Medulla oblongata (tissue), 1 donor: ENCODE data around the gene PNPO.
A peak's percentile ranks its signal among the peaks of the same experiment; 100 is the strongest.
"Not testable (repeated sequence)": the region's sequence is repeated elsewhere in the genome, so short reads cannot be mapped to it uniquely, and the experiment has no call there.

ENCODE experiments used
- DNase-seq: peaks from one replicate; pipeline ENCODE4 v3.0.0-alpha.2; 2015; ENCODE audit errors: extremely low spot score

The PNPO gene

DNA sequence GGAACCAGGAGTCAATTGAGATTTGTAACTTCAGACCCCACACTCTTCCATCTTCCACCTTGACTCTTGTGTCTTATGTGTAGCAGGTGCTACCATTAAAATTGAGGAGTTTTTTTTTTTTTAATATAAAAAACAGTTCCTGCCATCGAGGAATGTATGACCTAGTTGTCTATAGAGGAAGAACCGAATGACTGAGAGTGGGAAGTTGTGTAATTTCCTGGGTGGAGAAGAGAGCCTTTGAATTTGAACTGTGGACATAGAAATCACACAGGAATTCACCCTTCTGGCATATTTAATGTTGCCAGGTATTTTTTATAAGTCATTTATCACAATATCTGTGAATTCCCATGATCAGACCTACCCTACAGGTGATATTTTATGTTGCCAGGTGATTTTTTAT lies 23.4 kb upstream of the PNPO start:
- no peak for DNase-seq

DNA sequence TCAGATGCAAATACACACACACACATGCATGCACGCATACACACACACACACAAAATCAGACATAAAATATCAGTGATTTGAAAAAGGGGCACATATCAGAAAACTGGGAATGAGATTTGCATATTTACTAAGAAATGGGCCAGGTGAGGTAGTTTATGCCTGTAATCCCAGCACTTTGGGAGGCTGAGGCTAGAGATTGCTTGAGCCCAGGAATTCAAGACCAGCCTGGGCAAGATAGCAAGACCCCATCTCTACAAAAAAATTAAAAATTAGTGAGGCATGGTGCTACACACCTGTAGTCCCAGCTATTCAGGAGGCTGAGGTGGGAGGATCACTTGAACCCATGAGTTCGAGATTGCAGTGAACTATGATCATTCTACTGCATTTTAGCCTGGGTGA lies 22.4 kb upstream of the PNPO start:
- no peak for DNase-seq

DNA sequence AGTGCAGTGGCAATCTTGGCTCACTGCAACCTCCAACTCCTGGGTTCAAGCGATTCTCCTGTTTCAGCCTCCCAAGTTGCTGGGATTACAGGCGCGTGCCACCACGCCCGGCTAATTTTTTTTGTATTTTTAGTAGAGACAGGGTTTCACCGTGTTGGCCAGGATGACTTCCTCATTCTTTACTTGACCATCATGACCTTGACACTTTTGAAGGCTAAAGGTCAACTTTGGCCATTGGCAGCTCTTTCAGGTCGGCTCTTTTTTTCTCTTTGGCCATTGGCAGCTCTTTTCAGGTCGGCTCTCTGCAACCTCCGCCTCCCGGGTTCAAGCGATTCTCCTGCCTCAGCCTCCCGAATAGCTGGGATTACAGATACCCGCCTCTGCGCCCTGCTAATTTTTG lies 21.5 kb upstream of the PNPO start:
- not testable (repeated sequence) for DNase-seq

- no peak for DNase-seq
These were observed 16.3 kb upstream of the PNPO start for GRCh38 chr17:47924785-47925677.

GRCh38 chr17:47925678-47925988 lies 15.7 kb upstream of the PNPO start:
- DNase-seq = no peak

DNA sequence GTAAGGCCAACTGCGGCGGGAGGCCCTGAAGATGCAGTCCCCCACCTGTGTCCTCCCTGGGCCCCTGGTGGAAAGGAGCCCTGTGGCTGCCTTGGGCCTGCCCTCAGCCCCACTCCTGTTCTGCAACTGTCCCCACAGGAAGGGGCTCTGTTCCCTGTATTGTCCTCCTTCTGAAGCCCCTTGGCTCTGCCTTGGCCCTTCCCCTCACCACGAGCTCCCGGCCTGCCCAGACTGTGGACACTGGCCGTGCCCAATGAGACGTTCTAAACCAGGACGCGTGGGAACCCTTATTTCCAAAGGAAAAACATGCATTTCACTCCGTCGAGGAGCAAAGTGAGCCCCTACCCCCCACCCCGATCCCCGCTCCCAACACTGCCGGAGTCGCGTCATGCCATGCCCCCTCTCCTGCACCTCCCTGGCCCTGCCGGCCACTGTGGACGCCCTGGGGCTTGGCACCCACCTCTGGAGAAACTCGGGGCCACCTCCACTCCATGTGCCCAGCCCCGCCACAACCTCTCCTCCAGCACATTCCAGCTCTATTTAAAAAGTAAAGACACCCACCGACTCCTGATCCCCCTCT lies 13.5 kb upstream of the PNPO start:
- DNase-seq = no peak

DNA sequence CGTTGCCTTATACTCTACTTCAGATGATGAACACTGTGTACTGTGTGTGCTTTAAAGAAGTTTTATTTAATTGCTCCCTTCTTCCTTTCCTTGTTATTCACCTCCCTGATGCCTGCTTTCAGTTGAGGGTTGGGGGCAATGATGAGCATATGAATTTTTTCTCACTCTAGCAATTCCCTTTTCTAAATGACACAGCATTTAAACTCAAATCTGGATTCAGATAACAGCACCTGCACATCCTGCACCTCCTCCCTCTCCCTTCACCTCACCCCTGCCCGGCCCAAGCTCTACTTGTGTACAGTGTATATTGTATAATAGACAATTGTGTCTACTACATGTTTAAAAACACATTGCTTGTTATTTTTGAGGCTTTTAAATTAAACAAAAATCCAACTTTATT lies 13.0 kb upstream of the PNPO start:
- no peak for DNase-seq

DNA sequence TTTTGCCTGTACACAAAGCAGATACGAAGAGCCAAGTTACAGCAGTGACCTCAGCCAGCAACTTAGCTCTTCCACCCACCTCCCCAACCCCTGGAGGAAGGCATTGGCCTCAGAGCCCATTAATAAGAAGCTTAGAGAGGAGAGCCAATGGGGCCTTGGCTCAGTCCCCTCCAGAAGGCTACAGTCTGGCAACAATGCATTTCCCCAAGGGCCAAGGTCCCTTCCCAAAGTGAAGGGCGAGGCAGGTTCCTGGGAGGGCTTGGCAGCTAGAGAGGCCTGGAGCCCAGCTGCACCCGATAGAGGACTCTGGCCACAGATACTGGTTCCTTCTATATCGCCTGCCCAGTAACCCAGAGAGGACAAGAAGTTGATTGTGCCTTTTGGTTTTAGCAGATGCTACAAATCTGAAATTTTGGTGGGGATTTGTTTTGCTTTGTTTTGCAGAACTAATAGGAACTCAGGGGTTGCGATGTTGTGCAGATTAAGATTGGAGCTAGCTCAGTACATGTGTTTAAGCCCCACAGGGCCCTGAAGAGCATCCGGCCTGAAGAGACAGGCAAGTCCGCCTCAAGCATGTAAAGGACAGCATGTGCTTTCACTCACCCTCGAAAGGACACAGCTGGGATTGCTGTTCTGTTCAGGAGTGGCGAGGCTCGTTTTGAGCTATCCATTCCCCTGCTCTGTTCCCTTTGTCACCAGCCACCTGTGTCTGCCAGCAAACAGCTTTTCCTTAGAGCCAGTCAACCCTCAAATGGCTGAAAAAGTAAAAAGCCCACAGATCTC lies 12.0 kb upstream of the PNPO start:
- no peak for DNase-seq

GRCh38 chr17:47931848-47932247 lies 9.5 kb upstream of the PNPO start:
- no peak for DNase-seq

- no peak for DNase-seq
These were observed 6.5 kb upstream of the PNPO start for GRCh38 chr17:47934856-47935255.

DNA sequence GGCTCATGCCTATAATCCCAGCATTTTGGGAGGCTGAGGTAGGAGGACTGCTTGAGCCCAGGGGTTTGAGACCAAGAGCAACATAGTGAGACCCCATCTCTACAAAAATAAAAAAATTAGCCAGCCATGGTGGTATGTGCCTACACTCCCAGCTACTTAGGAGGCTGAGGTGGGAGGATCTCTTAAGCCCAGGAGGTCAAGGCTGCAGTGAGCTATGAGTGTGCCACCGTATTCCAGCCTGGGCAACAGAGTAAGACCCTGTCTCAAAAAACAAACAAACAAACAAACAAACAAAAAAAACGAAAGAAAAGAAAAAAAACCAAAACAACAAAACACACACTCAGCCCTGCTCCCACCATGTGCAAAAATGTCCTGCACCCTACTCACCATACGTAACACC lies 5.9 kb upstream of the PNPO start:
- not testable (repeated sequence) for DNase-seq

DNA sequence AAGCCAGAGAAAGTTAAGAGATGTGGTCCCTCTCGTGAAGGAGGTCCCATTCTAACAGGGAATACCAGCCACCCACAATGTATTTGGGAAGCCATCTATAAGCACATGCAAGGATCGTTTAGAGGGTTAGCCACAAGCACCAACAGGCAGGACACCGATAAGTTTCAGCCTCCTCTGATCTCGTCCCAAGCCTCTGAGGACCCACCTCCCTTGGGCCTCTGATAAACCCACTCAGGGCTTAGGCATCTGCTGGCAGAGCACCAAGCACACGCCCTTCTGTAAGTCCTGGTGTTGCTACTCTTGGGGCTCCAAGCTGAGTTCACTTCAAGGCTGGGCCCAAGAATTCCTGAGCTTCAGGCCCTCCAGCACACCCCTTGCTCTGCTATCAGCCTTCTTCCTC lies 5.4 kb upstream of the PNPO start:
- no peak for DNase-seq

DNA sequence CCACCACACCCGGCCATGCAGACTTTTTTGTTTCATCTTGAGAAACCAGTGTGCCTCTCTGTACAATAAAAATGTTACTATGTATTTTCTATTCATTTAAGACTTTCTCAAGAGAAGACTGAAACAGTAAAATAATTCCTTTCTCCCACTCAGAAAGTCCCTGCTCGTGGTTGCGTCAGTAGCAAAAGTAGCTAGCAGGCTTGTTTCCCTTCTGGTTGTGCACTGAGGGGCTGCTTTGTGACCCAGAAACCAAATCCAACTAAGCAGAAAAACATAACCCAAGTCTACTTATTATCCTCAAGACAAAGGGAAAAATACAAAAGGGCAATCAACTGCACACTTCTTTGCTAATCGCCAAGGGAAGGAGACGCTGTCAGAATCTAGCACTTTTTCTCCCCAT lies 3.4 kb upstream of the PNPO start:
- no peak for DNase-seq

GRCh38 chr17:47942096-47942510 lies 732 bp downstream of the PNPO start:
- DNase-seq = no peak

DNA sequence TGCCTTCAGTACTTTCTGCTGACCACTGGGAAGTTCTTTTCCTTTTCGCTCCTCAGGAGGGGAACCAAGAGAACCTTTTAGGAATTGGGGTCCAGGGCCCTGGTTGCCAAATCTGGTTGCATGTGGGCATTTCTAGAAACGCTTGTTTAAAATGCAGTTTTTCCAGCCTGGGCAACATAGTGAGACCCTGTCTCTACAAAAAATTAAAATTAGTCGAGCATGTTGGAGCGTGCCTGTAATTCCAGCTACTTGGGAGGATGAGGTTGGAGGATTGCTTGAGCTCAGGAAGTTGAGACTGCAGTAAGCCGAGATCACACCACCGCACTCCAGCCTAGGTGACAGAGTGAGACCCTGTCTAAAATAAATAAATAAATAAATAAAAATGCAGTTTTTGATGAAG lies 1.2 kb downstream of the PNPO start:
- no peak for DNase-seq

DNA sequence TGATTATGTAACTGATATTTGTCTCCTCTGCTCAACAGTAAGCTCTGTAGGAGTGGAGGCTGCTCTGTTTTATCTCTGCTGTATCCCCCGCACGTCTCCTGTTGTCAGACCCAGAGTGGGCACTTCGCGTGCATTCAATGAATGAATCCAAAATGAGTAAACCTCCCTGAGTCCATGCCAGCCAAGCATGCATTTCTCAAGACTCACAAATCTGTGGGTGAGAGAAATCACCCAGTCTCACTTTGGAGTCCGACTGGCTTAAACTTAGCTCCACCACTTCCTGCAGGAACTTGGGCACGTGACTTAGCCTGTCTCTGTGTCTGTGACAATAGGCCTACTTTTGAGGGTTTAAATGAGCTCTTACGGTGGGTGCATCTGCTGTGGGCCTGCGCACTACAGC lies 3.7 kb downstream of the PNPO start:
- peak; percentile 63 for DNase-seq

DNA sequence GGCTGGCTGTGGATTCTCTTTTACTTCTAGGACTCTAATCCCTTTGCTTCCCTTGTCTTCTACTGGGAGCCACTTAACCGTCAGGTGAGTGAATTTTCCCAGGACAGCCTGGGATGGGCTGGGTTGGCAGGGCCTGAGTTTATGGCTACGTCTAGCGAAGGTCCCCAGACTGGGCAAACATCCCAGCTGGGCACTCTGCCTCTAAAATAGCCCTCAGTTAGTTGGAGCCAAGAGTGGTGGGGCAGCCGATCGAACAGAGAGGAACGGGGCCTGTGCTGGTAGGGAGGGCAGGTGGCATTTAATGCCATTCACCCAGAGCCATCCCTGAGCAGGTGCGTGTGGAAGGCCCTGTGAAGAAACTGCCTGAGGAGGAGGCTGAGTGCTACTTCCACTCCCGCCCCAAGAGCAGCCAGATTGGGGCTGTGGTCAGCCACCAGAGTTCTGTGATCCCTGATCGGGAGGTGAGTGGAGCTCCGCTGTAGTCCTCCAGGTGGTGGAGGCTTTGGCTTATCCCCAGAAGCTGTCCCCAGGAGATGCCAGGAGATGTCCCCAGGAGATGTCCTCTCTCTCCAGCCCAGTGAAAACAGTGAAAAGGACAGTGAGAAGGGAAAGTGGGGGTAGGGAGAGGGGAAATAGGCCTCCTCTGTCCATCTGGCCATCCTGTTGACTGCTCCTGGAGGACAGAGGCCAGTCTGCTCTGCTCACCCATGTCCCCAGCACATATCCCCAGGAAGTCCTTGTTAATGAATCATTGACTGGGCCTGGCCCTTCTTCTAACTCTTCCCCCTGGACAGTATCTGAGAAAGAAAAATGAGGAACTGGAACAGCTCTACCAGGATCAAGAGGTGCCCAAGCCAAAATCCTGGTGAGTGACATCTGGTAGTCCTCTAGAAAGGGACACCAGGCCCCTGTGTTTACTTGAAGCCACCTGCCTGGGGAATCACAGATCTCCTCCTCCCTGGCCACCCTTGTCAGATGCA lies 4.4 kb downstream of the PNPO start:
- peak; percentile 41 for DNase-seq

DNA sequence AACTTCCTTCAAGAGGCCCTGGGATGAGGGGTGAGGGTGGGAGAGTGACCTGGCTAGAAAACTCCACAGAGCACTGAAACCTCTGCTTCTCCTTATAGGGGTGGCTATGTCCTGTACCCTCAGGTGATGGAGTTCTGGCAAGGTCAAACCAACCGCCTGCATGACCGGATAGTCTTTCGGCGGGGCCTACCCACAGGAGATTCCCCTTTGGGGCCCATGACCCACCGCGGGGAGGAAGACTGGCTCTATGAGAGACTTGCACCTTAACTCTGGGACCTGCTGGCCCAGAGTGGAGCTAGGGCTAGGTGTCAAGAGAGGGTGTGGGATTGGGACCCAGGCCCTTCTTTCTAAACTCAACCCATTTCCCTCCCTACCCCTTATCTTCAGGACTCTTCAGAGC lies 5.1 kb downstream of the PNPO start:
- DNase-seq = no peak

DNA sequence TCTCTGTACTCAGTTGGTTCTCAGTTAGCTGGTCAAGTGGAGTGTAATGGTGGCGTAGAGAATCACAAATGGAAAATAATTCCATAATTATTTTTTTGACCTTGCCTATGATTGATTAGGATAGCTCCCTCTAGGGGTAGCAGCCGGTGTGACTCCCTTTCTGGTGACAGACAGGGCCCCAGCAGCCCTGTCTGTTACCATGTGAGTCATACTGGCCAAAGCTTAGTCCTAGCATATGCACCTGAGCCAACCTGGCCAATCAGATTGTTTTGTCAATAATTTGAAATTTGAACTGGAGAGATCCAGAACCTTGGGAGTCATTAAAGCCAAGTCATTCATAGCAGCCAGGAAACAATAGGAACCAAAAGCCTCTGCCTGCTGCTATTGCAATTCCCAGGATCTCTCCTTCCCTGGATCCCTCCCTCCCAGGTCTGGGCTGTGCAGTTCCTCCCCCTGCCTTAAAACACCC lies 5.6 kb downstream of the PNPO start:
- DNase-seq = peak; percentile 74

DNA sequence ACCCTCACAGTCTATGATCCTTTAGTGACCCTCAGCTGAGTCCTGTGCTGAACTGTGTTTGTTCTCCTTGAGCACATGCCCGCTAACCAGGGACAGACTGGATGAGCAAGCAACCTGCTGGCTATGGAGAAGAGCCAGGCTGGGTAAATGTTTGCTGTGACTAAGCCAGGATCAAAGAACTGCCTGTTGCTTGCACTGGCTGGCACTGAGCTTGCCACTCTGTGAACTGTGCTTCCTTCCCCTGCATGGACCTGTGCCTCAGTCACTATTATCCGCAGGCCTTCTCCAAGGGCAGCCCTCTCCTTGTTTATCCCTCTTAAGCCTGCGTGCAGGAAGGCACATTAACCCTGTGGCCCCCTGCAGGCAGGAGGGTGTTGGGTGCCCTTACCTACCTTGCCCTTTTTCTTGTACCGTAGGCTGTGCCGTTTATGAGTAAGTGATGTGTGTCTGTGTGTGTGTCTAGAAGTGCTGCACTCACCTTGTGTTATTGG lies 7.4 kb downstream of the PNPO start:
- no peak for DNase-seq

- peak; percentile 88 for DNase-seq
These were observed 7.9 kb downstream of the PNPO start for GRCh38 chr17:47949197-47949759.
